Measurements from ENCODE around the gene FBXO2. TPM values are rescaled to one million over a fixed set of nuclear protein-coding genes. Genes with fewer than 3 reads are reported as not detected.
A peak's percentile ranks its signal among the peaks of the same experiment; 100 is the strongest.

The FBXO2 gene
- total and polyA plus RNA-seq, 9 of the 15 experiments (the other 6 are each of a cell fraction or from before 2014, with no cell fraction given): 0.04 to 1.9 (median 0.27) TPM

DNA sequence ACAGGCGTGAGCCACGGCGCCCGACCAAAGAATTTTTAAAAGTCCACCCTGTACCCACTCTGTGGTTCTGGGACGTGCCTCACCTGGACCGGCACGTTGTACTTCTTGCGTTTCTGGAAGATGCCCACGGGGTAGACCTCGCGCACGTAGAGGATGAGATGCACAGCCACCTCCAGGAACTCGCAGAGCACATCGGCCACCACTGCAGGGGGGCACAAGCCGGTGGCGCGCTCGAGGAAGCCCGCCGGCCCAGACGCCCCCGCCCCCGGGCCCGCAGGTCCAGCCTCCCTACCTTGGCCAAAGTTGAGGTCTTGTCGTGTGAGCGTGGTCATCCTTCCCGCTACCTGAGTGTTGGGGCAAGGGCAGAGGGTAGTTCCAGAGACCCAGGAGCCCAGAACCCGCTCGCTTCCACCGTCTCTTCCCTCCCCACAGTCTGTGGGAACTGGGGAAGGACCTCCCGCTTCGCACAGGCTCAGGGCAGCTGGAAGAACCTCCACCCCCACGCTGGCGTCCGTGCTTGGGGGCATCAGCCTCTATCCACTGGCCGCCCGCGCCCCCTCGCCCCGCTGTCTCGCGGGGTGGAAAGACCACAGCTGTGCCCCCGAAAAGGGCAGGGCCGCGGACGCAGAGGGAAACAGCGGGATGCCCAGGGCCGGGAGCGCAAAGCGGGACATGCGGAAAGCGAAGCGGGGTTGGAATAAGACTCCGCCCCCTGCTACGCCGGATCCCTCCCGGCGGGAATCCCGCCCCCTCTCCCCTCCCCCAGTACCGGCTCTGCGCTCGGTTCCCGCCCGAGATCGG lies 26.2 kb upstream of the FBXO2 start (continued):
- TF ChIP-seq HINFP (tag; conservative IDR thresholded peaks at IDR 0.05; ENCODE audit: low read depth): peak; percentile 98
- peak; percentile 70; the same call in 1 of the 2 replicates for TF ChIP-seq ZNF57 (CRISPR knock-in tag; IDR thresholded peaks at IDR 0.05)
- TF ChIP-seq MYNN (IDR thresholded peaks at IDR 0.05): 0 out of 2 replicates have a peak, but pooled peaks have one; percentile 45
- no peak for TF ChIP-seq MYNN (CRISPR knock-in tag; IDR thresholded peaks at IDR 0.05)
- peak; percentile 86 for TF ChIP-seq PHF20 (IDR thresholded peaks at IDR 0.05; ENCODE audit: partially characterized antibody)
- peak; percentile 41 for TF ChIP-seq ATF6 (CRISPR knock-in tag; IDR thresholded peaks at IDR 0.05)
- TF ChIP-seq KDM4B (IDR thresholded peaks at IDR 0.05; ENCODE audit: borderline replicate concordance in 2 of 2, low read depth in 1 of 2): 0 out of 4 replicates have a peak, but pooled peaks of 1 of the 2 experiments have one; percentile 25
- TF ChIP-seq FIP1L1 (IDR thresholded peaks at IDR 0.05; ENCODE audit: low read depth, low read length, poor library complexity, severe bottlenecking): peak; percentile 48
- no peak for TF ChIP-seq TGIF2 (CRISPR knock-in tag; IDR thresholded peaks at IDR 0.05)
- TF ChIP-seq RBM14 (IDR thresholded peaks at IDR 0.05; ENCODE audit: borderline replicate concordance, insufficient read depth, low read depth, low read length): 0 out of 2 replicates have a peak, but pooled peaks have one; percentile 25
- TF ChIP-seq ZNF253 (CRISPR knock-in tag; conservative IDR thresholded peaks at IDR 0.05): no peak
- peak; percentile 67 for TF ChIP-seq PHB (CRISPR knock-in tag; IDR thresholded peaks at IDR 0.05)
- TF ChIP-seq BRD9 (IDR thresholded peaks at IDR 0.05; ENCODE audit: low read depth, partially characterized antibody): no peak
- TF ChIP-seq ZEB2 (IDR thresholded peaks at IDR 0.05): no peak
- TF ChIP-seq ZBTB1 (CRISPR knock-in tag; IDR thresholded peaks at IDR 0.05; ENCODE audit: borderline replicate concordance, low read depth): no peak
- 0 out of 2 replicates have a peak, but pooled peaks have one; percentile 28 for TF ChIP-seq OTX1 (CRISPR knock-in tag; IDR thresholded peaks at IDR 0.05)
- no peak for TF ChIP-seq RBBP5 (IDR thresholded peaks at IDR 0.05; ENCODE audit: borderline replicate concordance, insufficient read depth, low read length, poor library complexity, severe bottlenecking)
- no peak for TF ChIP-seq HMGN3 (IDR thresholded peaks at IDR 0.05; ENCODE audit: borderline replicate concordance, extremely low read depth, insufficient read length, low read depth, low read length)
- no peak; the same call in 1 of the 2 replicates for TF ChIP-seq BCOR (IDR thresholded peaks at IDR 0.05)
- TF ChIP-seq ZBTB5 (IDR thresholded peaks at IDR 0.05): peak; percentile 97
- no peak for TF ChIP-seq SRSF9 (IDR thresholded peaks at IDR 0.05; ENCODE audit: borderline replicate concordance, low read depth, low read length)
- peak; percentile 50; the same call in 1 of the 2 replicates for TF ChIP-seq ERF (CRISPR knock-in tag; IDR thresholded peaks at IDR 0.05)
- no peak for TF ChIP-seq ZZZ3 (IDR thresholded peaks at IDR 0.05)

Data from K562 (cell line).